GM06990 (cell line): ENCODE measurements around the gene SPEF2.

Source experiments
- DNase-seq: peaks from one replicate; pipeline ENCODE4 v3.0.0-alpha.2; 2011; ENCODE audit not compliant: insufficient read length; ENCODE audit errors: extremely low read depth
- H3K27me3 ChIP-seq: replicated peaks from 2 replicates; pipeline ENCODE4 v1.6.0; 2011; ENCODE audit warnings: low read length; ENCODE audit not compliant: control insufficient read depth, insufficient read depth
- H3K36me3 ChIP-seq: 2 replicates; pipeline ENCODE4 v1.5.1; 2011; ENCODE audit warnings: low read length; ENCODE audit not compliant: control insufficient read depth, insufficient read depth
- H3K4me3 ChIP-seq: replicated peaks from 2 replicates; pipeline ENCODE4 v1.5.1; 2011; ENCODE audit warnings: low read depth, mild to moderate bottlenecking, control low read depth, low read length
- CTCF ChIP-seq: IDR thresholded peaks from 2 replicates; pipeline ENCODE4 v1.5.1; 2011; ENCODE audit warnings: low read length, control low read depth, mild to moderate bottlenecking, inconsistent platforms; ENCODE audit not compliant: insufficient read depth, poor library complexity, severe bottlenecking

SPEF2 gene, protein sequence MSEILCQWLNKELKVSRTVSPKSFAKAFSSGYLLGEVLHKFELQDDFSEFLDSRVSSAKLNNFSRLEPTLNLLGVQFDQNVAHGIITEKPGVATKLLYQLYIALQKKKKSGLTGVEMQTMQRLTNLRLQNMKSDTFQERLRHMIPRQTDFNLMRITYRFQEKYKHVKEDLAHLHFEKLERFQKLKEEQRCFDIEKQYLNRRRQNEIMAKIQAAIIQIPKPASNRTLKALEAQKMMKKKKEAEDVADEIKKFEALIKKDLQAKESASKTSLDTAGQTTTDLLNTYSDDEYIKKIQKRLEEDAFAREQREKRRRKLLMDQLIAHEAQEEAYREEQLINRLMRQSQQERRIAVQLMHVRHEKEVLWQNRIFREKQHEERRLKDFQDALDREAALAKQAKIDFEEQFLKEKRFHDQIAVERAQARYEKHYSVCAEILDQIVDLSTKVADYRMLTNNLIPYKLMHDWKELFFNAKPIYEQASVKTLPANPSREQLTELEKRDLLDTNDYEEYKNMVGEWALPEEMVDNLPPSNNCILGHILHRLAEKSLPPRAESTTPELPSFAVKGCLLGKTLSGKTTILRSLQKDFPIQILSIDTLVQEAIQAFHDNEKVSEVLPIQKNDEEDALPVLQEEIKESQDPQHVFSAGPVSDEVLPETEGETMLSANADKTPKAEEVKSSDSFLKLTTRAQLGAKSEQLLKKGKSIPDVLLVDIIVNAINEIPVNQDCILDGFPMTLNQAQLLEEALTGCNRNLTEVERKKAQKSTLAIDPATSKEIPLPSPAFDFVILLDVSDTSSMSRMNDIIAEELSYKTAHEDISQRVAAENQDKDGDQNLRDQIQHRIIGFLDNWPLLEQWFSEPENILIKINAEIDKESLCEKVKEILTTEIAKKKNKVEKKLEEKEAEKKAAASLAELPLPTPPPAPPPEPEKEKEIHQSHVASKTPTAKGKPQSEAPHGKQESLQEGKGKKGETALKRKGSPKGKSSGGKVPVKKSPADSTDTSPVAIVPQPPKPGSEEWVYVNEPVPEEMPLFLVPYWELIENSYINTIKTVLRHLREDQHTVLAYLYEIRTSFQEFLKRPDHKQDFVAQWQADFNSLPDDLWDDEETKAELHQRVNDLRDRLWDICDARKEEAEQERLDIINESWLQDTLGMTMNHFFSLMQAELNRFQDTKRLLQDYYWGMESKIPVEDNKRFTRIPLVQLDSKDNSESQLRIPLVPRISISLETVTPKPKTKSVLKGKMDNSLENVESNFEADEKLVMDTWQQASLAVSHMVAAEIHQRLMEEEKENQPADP (N-terminal part only)

DNA sequence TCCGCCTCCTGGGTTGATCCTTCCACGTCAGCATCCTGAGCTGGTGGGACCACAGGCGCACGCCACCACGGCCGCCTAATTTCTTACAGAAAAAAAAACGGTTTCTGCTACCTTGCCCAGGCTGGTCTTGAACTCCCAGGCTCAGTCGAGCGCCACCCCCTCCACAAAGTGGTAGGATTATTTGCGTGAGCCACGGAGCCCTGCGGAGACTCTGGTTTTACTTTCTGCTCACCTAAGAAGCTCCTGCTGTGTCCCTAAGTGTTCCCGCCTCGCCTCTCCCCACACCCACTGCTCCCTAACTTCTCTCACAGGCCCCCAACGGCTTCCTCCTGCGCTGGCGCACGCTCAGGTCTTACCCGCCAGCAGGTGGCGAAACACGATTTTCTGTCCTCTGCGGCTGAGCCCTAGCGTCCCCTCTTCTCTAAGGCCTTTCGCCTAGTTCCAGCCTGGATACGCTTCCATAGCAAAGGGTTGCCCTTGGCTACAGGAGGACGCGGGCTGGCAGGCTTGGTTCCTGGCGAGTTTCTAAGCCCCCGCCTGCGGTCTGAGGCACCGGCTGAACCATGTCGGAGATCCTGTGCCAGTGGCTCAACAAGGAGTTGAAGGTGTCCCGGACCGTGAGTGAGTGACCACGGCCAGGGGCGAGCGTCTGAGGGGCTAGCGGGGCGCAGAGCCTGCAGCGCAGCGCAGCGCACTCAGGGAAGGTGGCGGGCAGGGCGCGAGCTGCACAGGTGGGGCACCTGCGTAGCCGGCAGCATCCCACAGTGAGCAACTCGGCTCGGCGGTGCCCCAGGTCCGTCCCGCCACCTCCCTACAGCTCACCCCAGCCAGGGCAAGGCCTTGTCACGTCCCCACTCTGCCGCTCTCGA, at the start of gene SPEF2:
Gene SPEF2 (plus strand): TSS at position 429 of the 869 bp plus-strand sequence. CDS start 135 bp downstream, at position 564.
- no peaks in the 10 kb centered on the region for H3K36me3 ChIP-seq
- peak; percentile 56 for TF ChIP-seq CTCF
- H3K4me3 ChIP-seq: no peak within 1 kb of the TSS; the same call in 1 of the 2 replicates
- peak; percentile 59 for DNase-seq
- H3K27me3 ChIP-seq: no peaks in the 10 kb centered on the region

DNA sequence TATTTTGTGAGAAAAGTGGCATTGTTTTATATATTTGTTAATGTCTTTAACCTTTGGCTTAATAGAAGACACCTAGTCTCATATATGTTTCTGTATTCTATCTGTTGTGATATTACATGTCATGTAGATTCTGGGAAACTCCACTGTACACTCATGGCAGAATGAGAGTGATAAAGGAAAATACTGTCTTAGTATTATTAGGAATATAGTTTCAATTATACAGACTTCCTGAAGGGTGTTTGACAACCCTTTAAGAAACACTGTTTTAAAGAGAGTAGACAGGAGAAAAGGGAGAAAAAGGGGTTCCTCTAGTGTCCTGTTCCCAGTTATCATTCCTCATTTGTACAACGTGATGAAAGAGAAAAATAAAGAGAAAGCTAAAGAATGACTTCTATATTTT, 42.1 kb upstream of the SPEF2 start:
- no peak for TF ChIP-seq CTCF
- H3K27me3 ChIP-seq: no peaks in the 10 kb centered on the region
- H3K4me3 ChIP-seq: no peak overlapping the region
- no peak for DNase-seq
- no peaks in the 10 kb centered on the region for H3K36me3 ChIP-seq

- no peak overlapping the region for H3K4me3 ChIP-seq
- no peaks in the 10 kb centered on the region for H3K27me3 ChIP-seq
- no peak for TF ChIP-seq CTCF
- no peaks in the 10 kb centered on the region for H3K36me3 ChIP-seq
- no peak for DNase-seq
Observed at GRCh38 chr5:35587419-35587818, 30.2 kb upstream of the SPEF2 start.

- H3K4me3 ChIP-seq: no peak overlapping the region
- no peak for TF ChIP-seq CTCF
- no peak for DNase-seq
- no peaks in the 10 kb centered on the region for H3K27me3 ChIP-seq
- no peaks in the 10 kb centered on the region for H3K36me3 ChIP-seq
Observed at GRCh38 chr5:35593338-35593737, 24.3 kb upstream of the SPEF2 start.
